MCF 10A (cell line): ENCODE results near the gene TGIF2LX. TPM values are rescaled to one million over a fixed set of nuclear protein-coding genes. Genes with fewer than 3 reads are reported as not detected.
"Not testable (repeated sequence)": the region's sequence is repeated elsewhere in the genome, so short reads cannot be mapped to it uniquely, and the experiment has no call there.

Experiments
- Bru-seq: library from RNA; stranded (reverse); fragments of 400-500 nt; gene quantifications from one replicate; lab custom pipeline; 2021; lab: Mats Ljungman, UMichigan
- BruChase-seq, 2 experiments: library from RNA; stranded (reverse); fragments of 400-500 nt; gene quantifications; one replicate each; lab custom pipeline; 2021; lab: Mats Ljungman, UMichigan
- BruUV-seq: library from RNA; stranded (reverse); fragments of 400-500 nt; replicated peaks from 2 replicates; lab custom pipeline; 2021; lab: Mats Ljungman, UMichigan
- CTCF ChIA-PET: fragments of 300-600 bp; sonication (Branson Sonifier 250); formaldehyde crosslinking; extraction: SDS; loops from one replicate; lab custom pipeline; 2021; ENCODE audit warnings: antibody characterized with exemption, inconsistent platforms; lab: Yijun Ruan, JAX
- POLR2A ChIA-PET: fragments of 300-600, 350-650 bp; sonication (Branson Sonifier 250); formaldehyde crosslinking; extraction: SDS; loops from one replicate; lab custom pipeline; 2020; ENCODE audit warnings: antibody characterized with exemption, inconsistent platforms; lab: Yijun Ruan, JAX
- DNase-seq: peaks from one replicate; pipeline ENCODE4 v3.0.0-alpha.2; 2018; ENCODE audit not compliant: unreplicated experiment
- H3K27ac Mint-ChIP-seq: one replicate; pipeline ENCODE4 v1.8.0; 2022; ENCODE audit warnings: mild to moderate bottlenecking, low read depth, mixed read lengths; ENCODE audit not compliant: unreplicated experiment
- H3K27me3 Mint-ChIP-seq: one replicate; pipeline ENCODE4 v1.8.0; 2022; ENCODE audit warnings: mixed read lengths; ENCODE audit not compliant: insufficient read depth, unreplicated experiment
- H3K36me3 Mint-ChIP-seq: one replicate; pipeline ENCODE4 v1.8.0; 2022; ENCODE audit warnings: mild to moderate bottlenecking, moderate library complexity, mixed read lengths; ENCODE audit not compliant: insufficient read depth, unreplicated experiment
- H3K4me1 Mint-ChIP-seq: one replicate; pipeline ENCODE4 v1.8.0; 2022; ENCODE audit warnings: mixed read lengths; ENCODE audit not compliant: insufficient read depth, unreplicated experiment
- H3K4me3 Mint-ChIP-seq: one replicate; pipeline ENCODE4 v1.8.0; 2022; ENCODE audit warnings: mild to moderate bottlenecking, moderate library complexity, mixed read lengths; ENCODE audit not compliant: unreplicated experiment
- H3K9me3 Mint-ChIP-seq: one replicate; pipeline ENCODE4 v1.8.0; 2022; ENCODE audit warnings: mixed read lengths; ENCODE audit not compliant: unreplicated experiment
- intact Hi-C: fragments of 100-400 bp; cut with micrococcal nuclease; formaldehyde crosslinking; loops from 2 replicates; pipeline ENCODE4 v1.14.1; 2022
- long read RNA-seq: library from polyadenylated mRNA; stranded (forward); transcript quantifications from one replicate; pipeline ENCODE4 v2.0.0, GENCODE V29; 2022
- total RNA-seq: library from RNA; stranded (reverse); gene quantifications from 2 replicates; pipeline ENCODE4 v1.2.3, GENCODE V29; 2022

TGIF2LX gene
- not detected in 2 replicates for total RNA-seq
- Bru-seq, nascent RNA, result not detected
- BruChase-seq, experiment 1, labeled RNA remaining after a 6-hour chase, result not detected
- BruChase-seq, experiment 2, labeled RNA remaining after a 2-hour chase, result not detected
- long read RNA-seq, result 0 reads

DNA sequence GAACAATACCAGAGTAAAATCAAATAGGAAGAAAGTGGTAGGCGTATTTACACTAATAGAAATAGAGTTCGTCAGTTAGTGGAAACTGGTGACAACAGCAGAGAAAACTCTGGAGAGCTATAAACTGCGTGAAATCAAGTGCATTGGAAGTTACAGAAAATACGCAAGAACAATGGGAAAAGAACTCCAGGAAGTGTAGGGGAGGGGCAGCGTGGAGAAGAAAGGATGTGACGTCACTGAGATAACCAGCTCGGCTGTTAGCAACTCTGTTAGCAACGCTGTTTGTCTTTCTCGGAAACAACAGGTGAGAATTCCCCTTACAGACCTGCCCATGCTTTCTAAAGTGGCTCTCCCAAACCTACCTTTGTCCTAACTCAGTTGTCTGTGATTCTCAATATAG, at the start of gene TGIF2LX:
Gene TGIF2LX, plus strand, starts transcription at position 244 of the 400 bp plus-strand sequence. CDS start 178 bp downstream, outside the sequence.
- H3K9me3 Mint-ChIP-seq, H3K27me3 Mint-ChIP-seq, BruUV-seq, DNase-seq, H3K4me1 Mint-ChIP-seq, H3K27ac Mint-ChIP-seq, POLR2A ChIA-PET, H3K4me3 Mint-ChIP-seq, intact Hi-C loops, H3K36me3 Mint-ChIP-seq, CTCF ChIA-PET: not testable (repeated sequence)

DNA sequence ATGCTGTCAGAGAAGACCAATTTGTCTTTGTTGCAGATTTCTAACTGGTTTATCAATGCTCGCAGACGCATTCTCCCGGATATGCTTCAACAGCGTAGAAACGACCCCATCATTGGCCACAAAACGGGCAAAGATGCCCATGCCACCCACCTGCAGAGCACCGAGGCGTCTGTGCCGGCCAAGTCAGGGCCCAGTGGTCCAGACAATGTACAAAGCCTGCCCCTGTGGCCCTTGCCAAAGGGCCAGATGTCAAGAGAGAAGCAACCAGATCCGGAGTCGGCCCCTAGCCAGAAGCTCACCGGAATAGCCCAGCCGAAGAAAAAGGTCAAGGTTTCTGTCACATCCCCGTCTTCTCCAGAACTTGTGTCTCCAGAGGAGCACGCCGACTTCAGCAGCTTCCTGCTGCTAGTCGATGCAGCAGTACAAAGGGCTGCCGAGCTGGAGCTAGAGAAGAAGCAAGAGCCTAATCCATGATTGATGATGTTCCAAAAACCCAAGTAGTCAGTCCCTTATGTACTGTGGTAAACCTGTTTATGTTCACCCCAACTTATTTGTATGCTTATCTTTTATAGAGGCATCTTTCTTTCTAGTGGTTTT, 728 bp downstream of the TGIF2LX start:
- H3K27me3 Mint-ChIP-seq, CTCF ChIA-PET, H3K4me3 Mint-ChIP-seq, H3K4me1 Mint-ChIP-seq, H3K9me3 Mint-ChIP-seq, BruUV-seq, H3K36me3 Mint-ChIP-seq, DNase-seq, intact Hi-C loops, H3K27ac Mint-ChIP-seq, POLR2A ChIA-PET: not testable (repeated sequence)

DNA sequence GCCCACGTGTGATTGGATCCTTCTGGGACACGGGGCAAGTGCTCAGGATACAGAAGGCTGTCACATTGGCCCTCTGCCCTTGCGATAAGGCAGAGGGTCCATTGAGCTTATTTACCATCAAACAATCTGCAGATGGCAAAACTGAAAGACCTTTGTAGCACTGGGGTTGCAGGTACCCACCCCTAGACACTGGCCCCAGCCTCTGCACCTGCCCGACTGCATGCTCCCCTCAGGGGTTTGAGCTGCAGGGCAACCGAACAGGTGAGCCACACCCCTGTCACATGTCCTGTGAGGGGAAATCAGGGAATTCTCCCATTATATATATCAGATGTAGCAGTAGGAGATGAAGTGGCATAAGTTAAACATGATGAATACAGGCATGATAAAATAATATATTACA, 21.4 kb downstream of the TGIF2LX start:
- intact Hi-C loops, H3K36me3 Mint-ChIP-seq, H3K27ac Mint-ChIP-seq, H3K27me3 Mint-ChIP-seq, H3K9me3 Mint-ChIP-seq, H3K4me1 Mint-ChIP-seq, CTCF ChIA-PET, BruUV-seq, POLR2A ChIA-PET, DNase-seq, H3K4me3 Mint-ChIP-seq: not testable (repeated sequence)

DNA sequence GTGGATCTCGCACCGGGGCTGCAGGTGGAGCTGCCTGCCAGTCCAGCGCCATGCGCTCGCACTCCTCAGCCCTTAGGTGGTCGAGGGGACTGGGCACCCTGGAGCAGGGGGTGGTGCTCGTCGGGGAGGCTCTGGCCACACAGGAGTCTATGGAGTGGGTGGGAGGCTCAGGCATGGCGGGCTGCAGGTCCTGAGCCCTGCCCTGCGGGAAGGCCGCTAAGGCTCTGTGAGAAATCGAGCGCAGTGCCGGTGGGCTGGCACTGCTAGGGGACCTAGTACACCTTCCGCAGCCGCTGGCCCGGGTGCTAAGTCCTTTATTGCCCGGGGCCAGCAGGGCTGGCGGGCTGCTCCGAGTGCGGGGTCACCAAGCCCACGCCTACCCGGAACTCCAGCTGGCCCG, 43.9 kb downstream of the TGIF2LX start:
- H3K9me3 Mint-ChIP-seq, BruUV-seq, CTCF ChIA-PET, H3K27me3 Mint-ChIP-seq, DNase-seq, H3K27ac Mint-ChIP-seq, H3K4me3 Mint-ChIP-seq, intact Hi-C loops, POLR2A ChIA-PET, H3K36me3 Mint-ChIP-seq, H3K4me1 Mint-ChIP-seq: not testable (repeated sequence)
